ENCODE measurements around the gene TXNRD1.

TXNRD1 gene

GRCh38 chr12:104280717-104281458 lies 65.3 kb downstream of the TXNRD1 start:
- DNase-seq (ENCODE audit: insufficient read length, low spot score) = no peak
- FAIRE-seq = no peak
- TF ChIP-seq, protein P1, sequence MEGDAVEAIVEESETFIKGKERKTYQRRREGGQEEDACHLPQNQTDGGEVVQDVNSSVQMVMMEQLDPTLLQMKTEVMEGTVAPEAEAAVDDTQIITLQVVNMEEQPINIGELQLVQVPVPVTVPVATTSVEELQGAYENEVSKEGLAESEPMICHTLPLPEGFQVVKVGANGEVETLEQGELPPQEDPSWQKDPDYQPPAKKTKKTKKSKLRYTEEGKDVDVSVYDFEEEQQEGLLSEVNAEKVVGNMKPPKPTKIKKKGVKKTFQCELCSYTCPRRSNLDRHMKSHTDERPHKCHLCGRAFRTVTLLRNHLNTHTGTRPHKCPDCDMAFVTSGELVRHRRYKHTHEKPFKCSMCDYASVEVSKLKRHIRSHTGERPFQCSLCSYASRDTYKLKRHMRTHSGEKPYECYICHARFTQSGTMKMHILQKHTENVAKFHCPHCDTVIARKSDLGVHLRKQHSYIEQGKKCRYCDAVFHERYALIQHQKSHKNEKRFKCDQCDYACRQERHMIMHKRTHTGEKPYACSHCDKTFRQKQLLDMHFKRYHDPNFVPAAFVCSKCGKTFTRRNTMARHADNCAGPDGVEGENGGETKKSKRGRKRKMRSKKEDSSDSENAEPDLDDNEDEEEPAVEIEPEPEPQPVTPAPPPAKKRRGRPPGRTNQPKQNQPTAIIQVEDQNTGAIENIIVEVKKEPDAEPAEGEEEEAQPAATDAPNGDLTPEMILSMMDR (IDR thresholded peaks at IDR 0.05; ENCODE audit: insufficient read depth, missing control alignments) = no peak

- FAIRE-seq = no peak
- TF ChIP-seq, protein P1 (IDR thresholded peaks at IDR 0.05; ENCODE audit: insufficient read depth, missing control alignments) = no peak
- no peak for DNase-seq (ENCODE audit: insufficient read length, low spot score)
These were observed 66.1 kb downstream of the TXNRD1 start for GRCh38 chr12:104281636-104282035.

DNA sequence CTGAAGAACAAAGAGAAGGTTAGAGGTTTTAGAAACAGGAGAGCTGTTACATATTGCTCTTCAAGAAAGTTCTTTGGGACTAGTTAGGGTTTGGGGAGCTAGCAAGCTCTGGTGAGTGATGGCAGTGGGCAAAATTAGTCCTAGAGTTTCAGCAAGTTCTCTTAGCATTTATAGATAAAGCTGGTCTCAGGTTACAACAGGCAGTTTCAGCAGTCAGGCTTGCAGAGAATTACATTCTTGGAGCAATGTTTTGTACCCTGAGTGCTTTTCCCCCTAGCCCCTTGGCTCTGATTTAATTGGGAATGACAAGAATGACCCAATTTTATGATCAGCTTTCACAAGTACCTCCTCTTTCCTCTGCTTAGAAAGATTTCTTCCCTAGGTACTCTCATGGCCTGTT lies 66.5 kb downstream of the TXNRD1 start:
- DNase-seq (ENCODE audit: insufficient read length, low spot score) (no peak), FAIRE-seq (no peak)
- TF ChIP-seq, protein P1 (IDR thresholded peaks at IDR 0.05; ENCODE audit: insufficient read depth, missing control alignments) = no peak

- TF ChIP-seq, protein P1 (IDR thresholded peaks at IDR 0.05; ENCODE audit: insufficient read depth, missing control alignments) = no peak
- FAIRE-seq = no peak
- no peak for DNase-seq (ENCODE audit: insufficient read length, low spot score)
These were observed 70.3 kb downstream of the TXNRD1 start for GRCh38 chr12:104285740-104286515.

DNA sequence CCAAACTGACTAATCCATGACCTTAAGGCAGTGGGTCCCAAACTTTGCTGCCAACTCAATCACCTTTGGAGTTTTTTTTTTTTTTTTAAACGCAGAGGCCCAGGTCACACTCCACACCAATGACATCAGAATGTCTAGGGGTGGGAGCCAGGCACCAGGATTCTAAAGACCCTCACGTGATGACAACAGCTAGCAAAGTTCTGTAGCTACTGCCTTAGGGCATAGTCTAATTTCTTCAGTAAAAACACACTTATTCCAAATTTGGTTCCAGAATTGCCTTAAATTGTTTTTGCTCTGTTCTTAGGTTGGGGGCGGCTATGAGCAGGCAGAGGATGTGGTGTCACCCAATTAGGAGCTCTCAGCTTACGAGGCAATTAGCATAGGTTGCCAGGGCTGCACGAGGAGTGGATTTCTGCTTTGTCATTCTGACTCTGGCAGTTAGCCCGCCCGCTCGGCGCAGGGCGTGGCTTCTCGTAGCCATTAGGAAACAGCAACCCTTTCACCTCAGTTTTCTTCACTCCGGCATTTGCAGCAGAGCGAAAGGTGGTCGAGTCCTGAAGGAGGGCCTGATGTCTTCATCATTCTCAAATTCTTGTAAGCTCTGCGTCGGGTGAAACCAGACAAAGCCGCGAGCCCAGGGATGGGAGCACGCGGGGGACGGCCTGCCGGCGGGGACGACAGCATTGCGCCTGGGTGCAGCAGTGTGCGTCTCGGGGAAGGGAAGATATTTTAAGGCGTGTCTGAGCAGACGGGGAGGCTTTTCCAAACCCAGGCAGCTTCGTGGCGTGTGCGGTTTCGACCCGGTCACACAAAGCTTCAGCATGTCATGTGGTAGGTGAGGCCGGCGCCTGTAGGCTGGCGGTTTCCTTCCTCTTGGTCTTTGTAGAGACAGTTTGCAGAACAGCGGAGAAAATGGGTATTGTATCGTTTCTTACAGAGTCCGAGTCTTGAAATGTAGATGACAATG lies 71.2 kb downstream of the TXNRD1 start:
- TF ChIP-seq, protein P1 (IDR thresholded peaks at IDR 0.05; ENCODE audit: insufficient read depth, missing control alignments) = no peak
- FAIRE-seq (peak; percentile 75), DNase-seq (ENCODE audit: insufficient read length, low spot score) (peak; percentile 73)

- TF ChIP-seq, protein P1 (IDR thresholded peaks at IDR 0.05; ENCODE audit: insufficient read depth, missing control alignments) = no peak
- FAIRE-seq (no peak), DNase-seq (ENCODE audit: insufficient read length, low spot score) (peak; percentile 45)
These were observed 73.2 kb downstream of the TXNRD1 start for GRCh38 chr12:104288635-104289274.

Data from D721Med (cell line).